Endothelial cell (in vitro differentiated cells): ENCODE data around the gene CTDNEP1. TPM values are rescaled to one million over a fixed set of nuclear protein-coding genes. Genes with fewer than 3 reads are reported as not detected.
"Not testable (repeated sequence)": the region's sequence is repeated elsewhere in the genome, so short reads cannot be mapped to it uniquely, and the experiment has no call there.

ENCODE experiments used
- DNase-seq: peaks from one replicate; pipeline ENCODE4 v3.0.0; 2021; ENCODE audit warnings: low spot score
- H3K27ac Mint-ChIP-seq: one replicate; pipeline ENCODE4 v1.8.0; 2021; ENCODE audit warnings: mixed read lengths, inconsistent platforms; ENCODE audit not compliant: unreplicated experiment
- H3K27me3 Mint-ChIP-seq: one replicate; pipeline ENCODE4 v1.8.0; 2021; ENCODE audit warnings: mild to moderate bottlenecking, moderate library complexity, mixed read lengths, inconsistent platforms; ENCODE audit not compliant: unreplicated experiment
- H3K36me3 Mint-ChIP-seq: one replicate; pipeline ENCODE4 v1.8.0; 2021; ENCODE audit warnings: mild to moderate bottlenecking, low read depth, mixed read lengths, inconsistent platforms; ENCODE audit not compliant: unreplicated experiment
- H3K4me1 Mint-ChIP-seq: one replicate; pipeline ENCODE4 v1.8.0; 2021; ENCODE audit warnings: mild to moderate bottlenecking, mixed read lengths, inconsistent platforms; ENCODE audit not compliant: unreplicated experiment
- H3K4me3 Mint-ChIP-seq: one replicate; pipeline ENCODE4 v1.8.0; 2021; ENCODE audit warnings: mild to moderate bottlenecking, mixed read lengths, inconsistent platforms; ENCODE audit not compliant: unreplicated experiment
- H3K9me3 Mint-ChIP-seq: one replicate; pipeline ENCODE4 v1.8.0; 2021; ENCODE audit warnings: mixed read lengths, inconsistent platforms; ENCODE audit not compliant: unreplicated experiment
- total RNA-seq: library from RNA; stranded (reverse); fragmentation: NEBNext Ultra II Directional; extraction: Animal tissue kit (Norgen Biotek cat#: 25700); gene quantifications from one replicate; pipeline ENCODE4 v1.2.1, GENCODE V29; 2021; ENCODE audit not compliant: unreplicated experiment
- TF ChIP-seq, protein P1 (sequence below): fragments of 200-600 bp; sonication (generic); IDR thresholded peaks from one replicate; pipeline ENCODE4 v1.5.0; 2021; ENCODE audit warnings: antibody characterized with exemption; ENCODE audit not compliant: unreplicated experiment

Gene CTDNEP1
- total RNA-seq, 1 donor from 2014 or later = 148 TPM

- Mint-ChIP-seq H3K27me3 (peaks cover 10% of the 10 kb centered on the region), H3K27ac (peak overlapping the region; percentile 72)
Observed at GRCh38 chr17:7248796-7249195, 2.7 kb downstream of the CTDNEP1 start.

DNA sequence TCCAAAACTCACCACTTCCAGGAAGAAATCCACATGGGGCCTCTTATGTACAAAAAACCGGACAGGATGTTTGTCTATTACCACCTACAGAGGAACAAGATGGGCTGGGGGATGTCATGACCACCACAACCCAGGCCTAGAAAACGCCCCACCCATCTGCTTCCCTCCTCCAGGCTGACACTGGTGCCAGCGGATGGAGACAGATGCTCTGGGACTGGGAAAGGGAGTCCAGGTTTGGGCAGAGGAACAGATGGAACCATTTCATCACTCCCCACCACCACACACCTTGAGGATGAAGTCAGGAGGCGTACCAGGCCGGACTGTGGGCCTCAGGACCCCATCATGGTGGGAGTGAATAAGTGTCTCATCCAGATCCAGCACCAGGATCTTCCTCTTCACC lies 4.8 kb downstream of the CTDNEP1 start:
- TF ChIP-seq, protein P1, sequence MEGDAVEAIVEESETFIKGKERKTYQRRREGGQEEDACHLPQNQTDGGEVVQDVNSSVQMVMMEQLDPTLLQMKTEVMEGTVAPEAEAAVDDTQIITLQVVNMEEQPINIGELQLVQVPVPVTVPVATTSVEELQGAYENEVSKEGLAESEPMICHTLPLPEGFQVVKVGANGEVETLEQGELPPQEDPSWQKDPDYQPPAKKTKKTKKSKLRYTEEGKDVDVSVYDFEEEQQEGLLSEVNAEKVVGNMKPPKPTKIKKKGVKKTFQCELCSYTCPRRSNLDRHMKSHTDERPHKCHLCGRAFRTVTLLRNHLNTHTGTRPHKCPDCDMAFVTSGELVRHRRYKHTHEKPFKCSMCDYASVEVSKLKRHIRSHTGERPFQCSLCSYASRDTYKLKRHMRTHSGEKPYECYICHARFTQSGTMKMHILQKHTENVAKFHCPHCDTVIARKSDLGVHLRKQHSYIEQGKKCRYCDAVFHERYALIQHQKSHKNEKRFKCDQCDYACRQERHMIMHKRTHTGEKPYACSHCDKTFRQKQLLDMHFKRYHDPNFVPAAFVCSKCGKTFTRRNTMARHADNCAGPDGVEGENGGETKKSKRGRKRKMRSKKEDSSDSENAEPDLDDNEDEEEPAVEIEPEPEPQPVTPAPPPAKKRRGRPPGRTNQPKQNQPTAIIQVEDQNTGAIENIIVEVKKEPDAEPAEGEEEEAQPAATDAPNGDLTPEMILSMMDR = no peak
- peaks cover 13% of the 10 kb centered on the region for H3K27me3 Mint-ChIP-seq
- peaks cover 35% of the 10 kb centered on the region for H3K36me3 Mint-ChIP-seq
- H3K27ac Mint-ChIP-seq = no peak overlapping the region
- peaks cover 34% of the 10 kb centered on the region for H3K4me1 Mint-ChIP-seq
- no peak for DNase-seq
- H3K9me3 Mint-ChIP-seq = no peaks in the 10 kb centered on the region
- H3K4me3 Mint-ChIP-seq = peak overlapping the region; percentile 80

More at GRCh38 chr17:7248796-7249195, 2.7 kb downstream of the CTDNEP1 start:
- TF ChIP-seq, protein P1 = no peak
- H3K4me3 Mint-ChIP-seq = peak overlapping the region; percentile 82
- DNase-seq = no peak
- H3K9me3 Mint-ChIP-seq = no peaks in the 10 kb centered on the region
- peaks cover 33% of the 10 kb centered on the region for H3K4me1 Mint-ChIP-seq
- peaks cover 33% of the 10 kb centered on the region for H3K36me3 Mint-ChIP-seq

- DNase-seq, H3K9me3 Mint-ChIP-seq, H3K27ac Mint-ChIP-seq: not testable (repeated sequence)
- Mint-ChIP-seq H3K27me3 (peaks cover 28% of the 10 kb centered on the region), H3K36me3 (peaks cover 44% of the 10 kb centered on the region), H3K4me3 (peak overlapping the region; percentile 81), H3K4me1 (peaks cover 35% of the 10 kb centered on the region)
Observed at GRCh38 chr17:7243838-7244237, 7.7 kb downstream of the CTDNEP1 start.

DNA sequence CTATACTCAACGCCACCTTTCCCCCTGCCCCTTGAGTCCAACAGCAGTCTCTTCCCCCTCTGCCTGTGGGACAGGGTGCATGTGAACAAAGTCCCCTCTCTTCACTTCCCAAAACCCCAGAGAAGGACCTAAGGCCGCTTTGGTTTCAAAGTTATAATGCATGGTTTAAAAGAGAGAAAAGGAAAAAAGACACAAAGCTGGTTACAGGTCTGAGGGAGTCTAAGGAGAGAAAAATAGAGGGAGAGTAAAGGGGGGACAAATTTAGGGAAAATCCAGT lies 8.1 kb downstream of the CTDNEP1 start:
- TF ChIP-seq, protein P1 = no peak
- peaks cover 35% of the 10 kb centered on the region for H3K4me1 Mint-ChIP-seq
- H3K4me3 Mint-ChIP-seq = peak overlapping the region; percentile 91
- no peak for DNase-seq
- H3K27me3 Mint-ChIP-seq = peaks cover 28% of the 10 kb centered on the region
- H3K9me3 Mint-ChIP-seq = no peaks in the 10 kb centered on the region
- H3K27ac Mint-ChIP-seq = peak overlapping the region; percentile 95
- H3K36me3 Mint-ChIP-seq = peaks cover 44% of the 10 kb centered on the region

- Mint-ChIP-seq H3K36me3 (peaks cover 44% of the 10 kb centered on the region), H3K4me3 (peak overlapping the region; percentile 98), H3K27ac (peak overlapping the region; percentile 100), H3K27me3 (peaks cover 28% of the 10 kb centered on the region), H3K9me3 (no peaks in the 10 kb centered on the region), H3K4me1 (peaks cover 35% of the 10 kb centered on the region)
- DNase-seq = peak; percentile 91
- TF ChIP-seq, protein P1 = no peak
Observed at GRCh38 chr17:7242717-7243452, 8.6 kb downstream of the CTDNEP1 start.
